Iris pigment epithelial cell (primary cell): ENCODE results near the gene EXO1.
"Not testable (repeated sequence)": the region's sequence is repeated elsewhere in the genome, so short reads cannot be mapped to it uniquely, and the experiment has no call there.

ENCODE experiments used
- DNase-seq: peaks from one replicate; pipeline ENCODE4 v3.0.0-alpha.2; 2011; ENCODE audit warnings: low read depth

The EXO1 gene

GRCh38 chr1:241847796-241848685 is at the start of gene EXO1:
Gene EXO1 (plus strand): TSS chr1:241848204. CDS start chr1:241850426, 2,222 bp downstream.
- DNase-seq = peak; percentile 94

- peak; percentile 71 for DNase-seq
Observed at GRCh38 chr1:241799416-241799815, 48.6 kb upstream of the EXO1 start.

GRCh38 chr1:241800640-241801039 is 47.4 kb upstream of the EXO1 start:
- no peak for DNase-seq

GRCh38 chr1:241802863-241803262 is 45.1 kb upstream of the EXO1 start:
- DNase-seq = peak; percentile 62

- DNase-seq = not testable (repeated sequence)
Observed at GRCh38 chr1:241804706-241805105, 43.3 kb upstream of the EXO1 start.

- peak; percentile 95 for DNase-seq
Observed at GRCh38 chr1:241808265-241808664, 39.7 kb upstream of the EXO1 start.

- no peak for DNase-seq
Observed at GRCh38 chr1:241810769-241811405, 37.1 kb upstream of the EXO1 start.

GRCh38 chr1:241813768-241814320 is 34.2 kb upstream of the EXO1 start:
- DNase-seq = peak; percentile 64

GRCh38 chr1:241816008-241816407 is 32.0 kb upstream of the EXO1 start:
- peak; percentile 61 for DNase-seq

- DNase-seq = peak; percentile 94
Observed at GRCh38 chr1:241817331-241817792, 30.6 kb upstream of the EXO1 start.

- no peak for DNase-seq
Observed at GRCh38 chr1:241817956-241818612, 29.9 kb upstream of the EXO1 start.

- no peak for DNase-seq
Observed at GRCh38 chr1:241819340-241819866, 28.6 kb upstream of the EXO1 start.

GRCh38 chr1:241821363-241821762 is 26.6 kb upstream of the EXO1 start:
- DNase-seq = peak; percentile 84

- no peak for DNase-seq
Observed at GRCh38 chr1:241822846-241823245, 25.2 kb upstream of the EXO1 start.

- no peak for DNase-seq
Observed at GRCh38 chr1:241823925-241824324, 24.1 kb upstream of the EXO1 start.

GRCh38 chr1:241825581-241825980 is 22.4 kb upstream of the EXO1 start:
- DNase-seq = peak; percentile 66

GRCh38 chr1:241826613-241827012 is 21.4 kb upstream of the EXO1 start:
- DNase-seq = not testable (repeated sequence)

- DNase-seq = no peak
Observed at GRCh38 chr1:241827264-241827663, 20.7 kb upstream of the EXO1 start.

GRCh38 chr1:241828463-241829021 is 19.5 kb upstream of the EXO1 start:
- peak; percentile 43 for DNase-seq

GRCh38 chr1:241829468-241829867 is 18.5 kb upstream of the EXO1 start:
- DNase-seq = no peak

GRCh38 chr1:241834733-241835377 is 13.1 kb upstream of the EXO1 start:
- peak; percentile 76 for DNase-seq
